Activated effector memory CD4-positive, alpha-beta T cell treated with anti-CD3 and anti-CD28 coated beads, Interleukin-2, amount 50 U/mL, for 16 hours (primary cell): ENCODE results near the gene ADAMTS2.
A peak's percentile ranks its signal among the peaks of the same experiment; 100 is the strongest.

Experiments used
- DNase-seq: peaks from one replicate; pipeline ENCODE4 v3.0.0-alpha.2; 2020

The ADAMTS2 gene

GRCh38 chr5:179371681-179372680 is 26.7 kb upstream of the ADAMTS2 start:
- peak; percentile 45 for DNase-seq

GRCh38 chr5:179371121-179371510 is 25.9 kb upstream of the ADAMTS2 start:
- DNase-seq: peak; percentile 0

- peak; percentile 51 for DNase-seq
These were observed 25.3 kb upstream of the ADAMTS2 start for GRCh38 chr5:179370490-179371120.

GRCh38 chr5:179369530-179369884 is 24.2 kb upstream of the ADAMTS2 start:
- peak; percentile 24 for DNase-seq

GRCh38 chr5:179368806-179369529 is 23.7 kb upstream of the ADAMTS2 start:
- peak; percentile 55 for DNase-seq

GRCh38 chr5:179368126-179368805 is 23.0 kb upstream of the ADAMTS2 start:
- DNase-seq: peak; percentile 53

DNA sequence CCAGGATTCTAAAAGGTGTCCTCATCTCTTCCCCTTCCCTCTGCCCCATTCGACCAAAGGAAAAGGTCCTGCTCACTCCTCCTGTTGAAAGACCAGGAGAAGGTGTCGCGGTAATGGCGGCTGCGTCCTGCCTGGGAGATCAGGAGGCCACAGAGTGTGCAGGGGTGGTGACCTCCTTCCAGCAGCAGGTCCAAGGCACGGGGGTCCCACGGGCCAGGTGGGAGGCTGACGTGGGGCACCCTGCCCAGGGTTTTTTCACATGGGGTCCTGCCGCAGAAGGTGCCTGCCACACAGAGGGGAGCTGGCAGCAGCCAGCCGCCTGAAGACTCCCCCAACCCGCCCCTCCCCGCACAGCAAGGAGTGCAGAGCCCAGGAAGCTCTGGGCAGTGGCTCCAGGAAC is 22.2 kb upstream of the ADAMTS2 start:
- peak; percentile 56 for DNase-seq

GRCh38 chr5:179362355-179362754 is 17.1 kb upstream of the ADAMTS2 start:
- DNase-seq: no peak

- DNase-seq: no peak
These were observed 15.9 kb upstream of the ADAMTS2 start for GRCh38 chr5:179361037-179361603.

DNA sequence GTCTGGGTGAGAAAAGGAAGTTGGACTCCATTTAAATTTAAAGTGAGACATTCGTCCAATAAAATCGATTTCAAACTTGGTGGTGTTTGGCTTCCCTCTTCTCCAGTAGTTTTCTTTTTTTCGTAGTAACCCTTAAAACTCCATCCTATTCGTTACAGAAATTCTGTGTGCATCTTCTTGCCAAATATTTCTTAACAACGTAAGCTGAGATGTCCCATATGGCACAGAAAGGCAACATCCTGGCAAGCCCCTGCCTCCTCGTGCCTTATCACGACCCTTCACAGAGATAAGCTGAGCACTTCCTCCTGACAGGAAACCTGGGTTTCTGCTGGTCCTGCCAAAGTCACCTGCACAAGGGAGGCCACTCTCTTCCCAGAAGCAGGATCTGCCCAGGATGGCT is 11.8 kb upstream of the ADAMTS2 start:
- DNase-seq: no peak

- no peak for DNase-seq
These were observed 11.0 kb upstream of the ADAMTS2 start for GRCh38 chr5:179355976-179356974.

DNA sequence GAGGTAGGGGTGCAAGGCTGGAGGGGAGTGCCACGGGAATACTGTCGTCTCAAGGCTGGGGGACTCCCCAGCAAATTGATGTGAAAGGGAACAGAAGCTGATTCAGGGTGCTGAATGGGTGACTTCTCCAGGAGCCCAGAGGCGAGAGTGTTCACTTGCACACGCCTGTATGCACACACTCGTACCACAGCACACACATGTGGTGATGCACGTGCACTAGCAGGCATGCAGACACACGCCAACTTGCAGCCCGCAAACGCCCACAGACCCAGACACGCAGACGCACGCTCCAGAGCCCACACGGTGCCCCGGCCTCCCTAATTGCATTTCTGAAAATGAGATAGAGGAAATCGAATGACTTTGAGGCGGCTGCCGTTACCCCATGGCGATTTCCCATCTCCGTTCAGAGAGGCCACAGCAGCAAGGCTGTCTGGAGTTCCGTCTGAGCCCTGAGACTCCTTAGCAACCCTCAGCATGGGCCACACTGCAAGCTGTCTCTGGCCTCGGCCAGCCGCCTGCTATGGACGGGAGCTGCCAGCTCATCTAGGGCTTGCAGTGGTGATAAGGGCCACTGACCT is 9.1 kb upstream of the ADAMTS2 start:
- no peak for DNase-seq

- no peak for DNase-seq
These were observed 3.6 kb upstream of the ADAMTS2 start for GRCh38 chr5:179348843-179349242.

DNA sequence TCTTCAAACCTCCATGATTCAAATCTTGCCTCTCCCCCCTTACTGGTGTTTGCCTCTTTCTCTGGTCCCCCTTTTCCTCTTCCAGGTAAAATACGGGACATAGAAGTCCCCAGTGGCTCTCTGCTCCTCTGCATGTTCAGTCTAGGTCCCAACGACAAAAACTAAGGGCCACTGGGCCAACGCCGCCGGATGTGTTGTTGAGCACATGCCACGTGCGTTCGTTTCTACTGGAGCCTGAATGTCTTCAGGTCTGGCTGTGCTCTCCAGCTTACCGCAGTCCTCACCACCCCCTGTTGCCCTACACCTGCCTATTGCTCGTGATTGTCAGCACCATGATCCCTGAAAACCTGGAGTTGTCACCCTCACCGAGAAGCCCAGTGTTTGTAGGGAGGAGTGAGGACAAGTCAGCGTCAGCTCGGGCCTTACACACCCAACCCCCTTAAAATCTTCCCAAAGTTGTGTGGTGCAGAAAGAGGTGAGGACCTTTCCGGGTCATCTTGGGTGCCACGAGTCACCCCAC is 2.8 kb upstream of the ADAMTS2 start:
- no peak for DNase-seq

- DNase-seq: no peak
These were observed 2.3 kb upstream of the ADAMTS2 start for GRCh38 chr5:179347581-179347980.

- no peak for DNase-seq
These were observed 1.6 kb upstream of the ADAMTS2 start for GRCh38 chr5:179346875-179347274.

- no peak for DNase-seq
These were observed 1.1 kb upstream of the ADAMTS2 start for GRCh38 chr5:179346401-179346800.

- DNase-seq: no peak
These were observed 153 bp downstream of the ADAMTS2 start for GRCh38 chr5:179345183-179345432.

GRCh38 chr5:179344431-179345182 is 654 bp downstream of the ADAMTS2 start:
- no peak for DNase-seq
